KG1 (cell line): ENCODE data around the gene SYMPK.
"Not testable (repeated sequence)": the region's sequence is repeated elsewhere in the genome, so short reads cannot be mapped to it uniquely, and the experiment has no call there.

Experiments
- DNase-seq: peaks from one replicate; lab custom pipeline; 2025; lab: John Stamatoyannopoulos, UW

The SYMPK gene

DNA sequence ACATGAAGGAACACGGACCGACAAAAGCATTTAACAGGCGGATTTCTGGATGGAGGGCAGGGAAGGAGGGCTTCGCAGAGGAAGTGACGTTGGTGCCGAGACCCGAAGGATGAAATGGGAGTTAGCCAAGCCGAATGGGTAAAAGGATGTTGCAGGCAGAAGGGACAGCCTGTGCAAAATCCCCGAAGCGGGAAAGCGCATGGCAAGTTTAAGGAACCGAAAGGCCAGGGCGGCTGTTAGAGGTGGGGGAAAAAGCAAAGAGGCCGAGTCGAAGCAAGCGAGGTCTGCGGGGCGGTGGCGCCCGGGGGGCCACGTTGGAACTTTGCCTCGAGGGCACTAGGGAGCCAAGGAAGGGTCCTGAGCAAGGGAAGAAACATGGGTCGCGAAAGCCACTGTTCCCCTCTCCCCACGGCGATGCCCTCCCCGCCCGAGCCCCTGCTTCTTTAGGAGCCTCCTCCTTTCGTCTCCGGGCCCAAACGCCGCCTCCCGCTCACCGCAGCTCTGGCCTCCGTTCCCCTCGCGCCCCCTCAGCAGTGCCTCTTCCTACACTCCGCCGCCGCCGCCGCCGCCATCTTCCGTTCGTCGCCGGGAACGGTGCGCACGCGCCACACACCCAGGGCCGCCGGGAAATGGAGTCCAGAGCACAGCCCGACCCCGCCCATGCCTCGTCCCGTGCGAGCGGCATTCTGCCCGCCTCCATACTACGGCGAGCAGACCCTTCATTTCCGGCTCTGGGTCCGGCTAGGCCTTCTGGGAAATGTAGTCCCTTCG is at the start of gene SYMPK:
SYMPK (minus strand) TSS at position 584 of the 771 bp plus-strand sequence. CDS start 8,652 bp downstream, outside the sequence.
- DNase-seq = peak; percentile 92

DNA sequence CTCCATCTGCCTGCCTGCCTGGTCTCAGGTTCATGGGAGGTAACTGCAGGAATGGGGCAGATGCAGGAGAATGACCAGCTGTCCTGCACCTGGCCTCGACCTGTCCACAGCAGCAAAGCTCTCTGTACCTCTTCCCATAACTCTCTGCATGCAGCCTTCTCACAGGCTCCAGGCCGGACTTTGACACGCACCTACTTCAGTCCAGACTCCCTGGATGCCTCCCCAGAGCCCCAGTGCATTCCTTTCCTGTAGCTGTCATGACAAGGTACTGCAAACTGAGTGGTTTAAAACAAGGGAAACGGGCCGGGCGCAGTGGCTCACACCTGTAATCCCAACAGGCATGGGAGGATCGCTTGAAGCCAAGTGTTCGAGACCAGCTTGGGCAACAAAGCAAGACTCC is 48.3 kb upstream of the SYMPK start:
- no peak for DNase-seq

GRCh38 chr19:45908956-45909355 is 46.0 kb upstream of the SYMPK start:
- no peak for DNase-seq

DNA sequence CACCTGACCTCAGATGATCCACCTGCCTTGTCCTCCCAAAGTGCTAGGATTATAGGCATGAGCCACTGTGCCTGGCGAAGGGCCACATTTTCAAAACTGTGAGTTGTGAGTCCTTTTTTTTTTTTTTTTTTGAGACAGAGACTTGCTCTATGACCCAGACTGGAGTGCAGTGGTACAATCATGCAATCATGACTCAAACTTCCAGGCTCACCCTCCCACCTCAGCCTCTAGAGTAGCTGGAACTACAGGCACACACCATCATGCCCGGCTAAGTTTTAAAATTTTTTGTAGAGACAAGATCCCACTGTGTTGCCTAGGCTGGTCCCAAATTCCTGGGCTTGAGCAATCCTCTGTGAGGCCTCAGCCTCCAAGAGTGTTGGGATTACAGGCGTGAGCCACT is 43.3 kb upstream of the SYMPK start:
- no peak for DNase-seq

- no peak for DNase-seq
Observed at GRCh38 chr19:45905011-45905410, 42.1 kb upstream of the SYMPK start.

DNA sequence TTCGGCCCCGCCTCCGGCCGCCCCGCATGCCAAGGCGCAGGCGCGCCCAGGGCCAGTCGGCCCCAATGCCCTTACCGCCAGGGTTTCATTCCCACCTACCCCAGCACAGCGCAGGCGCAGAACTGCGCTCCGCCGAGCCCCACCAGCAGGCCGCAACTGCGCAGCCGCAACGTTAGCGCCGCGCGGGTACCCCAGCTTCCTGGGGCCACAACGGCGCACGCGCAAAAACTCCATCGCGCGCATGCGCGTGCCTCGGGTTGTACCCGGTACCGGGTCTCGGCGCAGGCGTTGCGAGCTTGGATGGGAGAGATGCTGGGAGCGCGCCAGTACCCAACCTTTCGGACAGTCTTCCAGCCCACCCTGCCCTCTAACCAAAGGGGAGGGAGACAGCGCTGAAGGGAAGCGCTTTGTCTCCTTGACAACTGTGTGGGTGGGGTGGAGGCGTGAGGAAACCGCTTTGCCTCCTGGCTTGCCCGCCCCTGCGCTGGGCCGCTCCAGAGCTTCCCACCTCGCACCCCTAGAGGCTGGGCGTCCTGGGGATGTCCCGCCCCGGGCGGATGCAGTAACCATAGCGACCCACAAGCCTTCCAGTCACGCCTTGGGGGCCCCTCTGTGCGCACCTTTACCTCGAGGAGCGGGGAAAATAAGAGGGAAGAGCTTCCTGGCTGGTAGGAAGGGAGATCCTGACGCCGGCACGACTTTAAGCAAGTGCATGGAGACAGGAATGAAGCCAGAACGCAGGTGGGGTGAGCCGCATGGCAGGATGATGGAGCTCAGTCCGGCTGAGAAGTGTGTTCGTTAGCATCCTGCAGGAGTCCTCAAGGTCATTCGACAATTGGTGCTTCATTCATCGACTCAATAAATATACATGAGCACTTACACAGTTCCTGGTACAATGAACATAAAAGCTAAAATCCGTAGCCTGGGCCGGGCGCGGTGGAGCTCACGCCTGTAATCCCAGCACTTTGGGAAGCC is 40.0 kb upstream of the SYMPK start:
- DNase-seq = peak; percentile 99

DNA sequence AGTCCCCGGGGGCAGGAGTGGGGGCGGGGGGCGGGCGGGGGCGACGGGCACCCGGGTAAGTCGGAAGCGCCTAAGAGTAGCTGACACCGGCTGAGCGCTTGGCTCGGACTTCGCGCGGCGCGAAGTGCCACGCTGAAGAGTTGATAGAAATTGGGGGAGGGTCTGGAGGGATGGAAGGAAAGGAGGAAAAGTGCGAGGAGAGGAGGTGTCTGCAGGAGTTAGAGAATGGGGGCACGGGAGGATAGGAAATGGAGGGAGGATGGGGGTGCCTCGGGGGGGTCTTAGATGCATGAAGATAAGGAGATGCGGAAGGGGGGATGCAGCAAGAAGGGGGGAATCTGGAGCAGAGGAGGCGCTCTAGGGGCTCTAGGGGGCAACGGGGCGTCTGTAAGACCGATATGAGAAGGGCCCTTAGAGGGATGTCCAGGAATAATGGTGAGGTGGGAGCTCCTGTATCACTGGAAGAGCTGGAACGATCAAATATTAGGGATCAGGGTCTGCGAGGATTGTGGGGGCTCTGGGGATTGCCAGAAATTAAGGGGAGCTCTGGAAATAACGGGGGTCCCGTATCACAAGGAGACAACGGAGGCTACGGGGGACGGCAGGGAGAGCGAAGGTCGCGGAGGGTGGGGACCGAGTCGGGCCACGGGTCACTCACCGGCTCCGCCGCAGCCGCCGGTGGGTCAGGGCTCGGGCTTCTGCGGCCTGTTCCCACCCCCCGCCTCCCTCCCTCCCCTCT is 39.1 kb upstream of the SYMPK start, which contains the start of gene MYPOP:
MYPOP (minus strand) TSS at position 702 of the 739 bp plus-strand sequence. CDS start 840 bp downstream, outside the sequence.
- no peak for DNase-seq

DNA sequence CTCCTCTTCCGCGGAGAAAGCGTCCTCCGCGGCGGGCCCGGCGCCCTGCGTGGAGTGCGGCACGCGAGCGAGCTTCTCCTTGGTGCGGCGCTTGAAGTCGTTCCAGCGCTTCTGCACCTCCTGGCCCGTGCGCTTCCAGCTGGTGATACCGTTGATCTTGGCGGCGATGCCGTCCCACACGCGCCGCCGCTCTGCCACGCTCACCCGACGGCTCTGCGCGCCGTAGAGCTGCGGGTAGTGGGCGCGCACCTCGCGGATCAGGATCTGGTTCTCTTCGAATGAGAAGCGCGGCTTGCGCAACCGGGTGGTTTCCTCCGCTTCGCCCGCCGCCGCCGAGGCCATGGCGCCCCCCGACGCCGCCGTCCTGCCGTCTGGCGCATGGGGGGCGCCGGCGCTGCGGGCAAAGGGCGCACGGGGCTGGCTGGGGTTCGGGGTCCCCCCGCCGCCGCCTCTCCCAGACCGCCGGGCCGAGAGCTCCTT is 38.5 kb upstream of the SYMPK start:
- peak; percentile 41 for DNase-seq

GRCh38 chr19:45900738-45901431 is 37.9 kb upstream of the SYMPK start:
- no peak for DNase-seq

GRCh38 chr19:45899919-45900589 is 37.1 kb upstream of the SYMPK start:
- no peak for DNase-seq

DNA sequence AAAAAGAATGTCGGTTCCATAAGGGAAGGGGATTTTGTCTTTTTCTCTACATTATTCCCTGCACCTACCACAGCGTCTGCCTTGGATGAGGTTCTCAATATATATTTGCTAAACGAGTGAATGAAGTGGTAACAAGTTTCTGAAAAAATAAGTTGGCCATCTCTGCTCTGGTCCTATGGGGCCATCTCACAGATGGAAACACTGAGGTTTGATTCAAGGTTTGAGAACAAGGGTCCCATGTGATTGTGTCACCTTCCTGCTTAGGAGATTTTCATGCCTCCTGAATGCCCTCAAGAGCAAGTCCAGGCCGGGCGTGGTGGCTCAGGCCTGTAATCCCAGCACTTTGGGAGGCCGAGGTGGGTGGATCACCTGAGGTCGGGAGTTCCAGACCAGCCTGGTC is 36.3 kb upstream of the SYMPK start:
- DNase-seq = no peak

- DNase-seq = no peak
Observed at GRCh38 chr19:45897261-45897812, 34.4 kb upstream of the SYMPK start.

- DNase-seq = not testable (repeated sequence)
Observed at GRCh38 chr19:45895983-45896599, 33.1 kb upstream of the SYMPK start.

- DNase-seq = no peak
Observed at GRCh38 chr19:45895519-45895972, 32.6 kb upstream of the SYMPK start.

DNA sequence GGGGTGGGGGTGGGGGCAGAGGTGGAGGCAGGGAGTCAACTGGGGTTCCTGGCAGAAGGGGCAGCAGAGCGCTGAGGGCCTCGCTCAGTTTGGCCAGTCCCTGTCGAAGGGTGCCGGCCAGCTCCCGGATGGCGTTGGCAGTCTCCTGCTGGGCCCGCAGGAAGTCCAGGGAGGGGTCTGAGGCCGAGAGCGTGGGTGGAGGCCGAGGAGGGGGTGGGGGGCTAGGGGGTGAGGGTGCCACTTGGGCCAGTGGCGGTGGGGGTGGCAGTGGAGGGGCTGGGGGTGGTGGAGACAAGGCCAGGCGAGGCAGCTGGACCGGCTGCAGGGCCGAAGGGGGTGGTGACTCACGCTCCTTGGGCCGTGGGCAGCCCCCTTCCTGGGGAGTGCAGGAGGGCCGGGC is 27.9 kb upstream of the SYMPK start:
- DNase-seq = no peak

DNA sequence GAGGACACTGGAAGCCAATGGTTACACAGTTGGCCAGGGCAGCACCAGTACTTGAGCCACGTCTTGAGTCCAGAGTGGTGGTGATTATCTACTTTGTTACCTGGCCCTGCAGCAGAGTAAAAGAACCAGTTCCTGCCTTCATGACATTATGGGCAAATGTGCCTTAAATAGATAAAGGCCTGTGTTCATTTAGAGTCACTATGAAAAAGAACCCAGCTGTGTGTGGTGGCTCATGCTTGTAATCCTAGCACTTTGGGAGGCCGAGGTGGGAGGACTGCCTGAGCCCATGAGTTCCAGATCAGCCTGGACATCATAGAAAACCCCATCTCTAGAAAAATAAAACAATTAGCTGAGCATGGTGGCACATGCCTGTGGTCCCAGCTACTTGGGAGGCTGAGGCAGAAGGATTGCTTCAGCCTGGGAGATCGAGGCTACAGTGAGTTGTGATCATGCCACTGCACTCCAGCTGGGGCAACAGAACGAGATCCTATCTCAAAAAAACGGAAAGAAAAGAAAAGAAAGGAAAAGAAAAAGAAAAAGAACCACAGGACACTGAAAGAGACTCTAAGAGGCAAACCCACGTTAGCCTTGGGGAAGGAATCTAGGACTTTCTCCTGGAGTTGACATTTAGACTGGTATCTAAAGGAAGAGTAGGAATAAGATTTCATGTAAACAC is 26.4 kb upstream of the SYMPK start:
- DNase-seq = no peak

DNA sequence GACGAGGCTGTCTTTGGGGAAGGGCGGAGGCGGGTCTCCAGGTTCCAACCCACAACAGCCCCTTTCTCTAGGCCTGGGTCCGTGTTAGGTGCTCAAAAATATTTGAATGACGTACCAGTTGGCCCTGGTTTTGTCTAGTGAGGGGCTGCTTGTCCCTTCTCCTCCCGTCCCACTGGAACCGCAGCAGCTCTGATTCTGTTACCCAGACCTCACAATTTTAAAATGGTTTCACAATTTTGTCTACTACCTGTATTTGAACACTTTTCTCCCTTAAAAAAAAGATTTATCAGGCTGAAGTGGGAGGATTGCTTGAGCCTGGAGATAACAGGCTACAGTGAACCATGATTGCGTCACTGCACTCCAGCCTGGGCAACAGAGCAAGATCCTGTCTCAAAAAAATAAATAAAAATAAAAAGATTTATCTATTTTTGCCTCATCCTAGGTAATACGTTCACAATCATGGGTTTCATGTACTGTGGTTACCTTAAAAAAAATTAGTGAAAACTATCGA is 24.3 kb upstream of the SYMPK start:
- no peak for DNase-seq

- DNase-seq = peak; percentile 92
Observed at GRCh38 chr19:45886427-45887199, 23.7 kb upstream of the SYMPK start.
